Activated T-cell treated with anti-CD3 and anti-CD28 coated beads for 48 hours (primary cell): Measurements from ENCODE around the gene TYR.
"Not testable (repeated sequence)": the region's sequence is repeated elsewhere in the genome, so short reads cannot be mapped to it uniquely, and the experiment has no call there.

ENCODE experiments used
- DNase-seq: peaks from one replicate; pipeline ENCODE4 v3.0.0-alpha.2; 2020; ENCODE audit warnings: low read depth

The TYR gene

DNA sequence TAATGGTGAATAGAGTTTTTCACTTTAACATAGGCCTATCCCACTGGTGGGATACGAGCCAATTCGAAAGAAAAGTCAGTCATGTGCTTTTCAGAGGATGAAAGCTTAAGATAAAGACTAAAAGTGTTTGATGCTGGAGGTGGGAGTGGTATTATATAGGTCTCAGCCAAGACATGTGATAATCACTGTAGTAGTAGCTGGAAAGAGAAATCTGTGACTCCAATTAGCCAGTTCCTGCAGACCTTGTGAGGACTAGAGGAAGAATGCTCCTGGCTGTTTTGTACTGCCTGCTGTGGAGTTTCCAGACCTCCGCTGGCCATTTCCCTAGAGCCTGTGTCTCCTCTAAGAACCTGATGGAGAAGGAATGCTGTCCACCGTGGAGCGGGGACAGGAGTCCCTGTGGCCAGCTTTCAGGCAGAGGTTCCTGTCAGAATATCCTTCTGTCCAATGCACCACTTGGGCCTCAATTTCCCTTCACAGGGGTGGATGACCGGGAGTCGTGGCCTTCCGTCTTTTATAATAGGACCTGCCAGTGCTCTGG lies at the start of gene TYR:
TYR (plus strand) TSS at position 185 of the 541 bp plus-strand sequence; CDS start at position 264, 79 bp downstream.
- DNase-seq, result no peak

DNA sequence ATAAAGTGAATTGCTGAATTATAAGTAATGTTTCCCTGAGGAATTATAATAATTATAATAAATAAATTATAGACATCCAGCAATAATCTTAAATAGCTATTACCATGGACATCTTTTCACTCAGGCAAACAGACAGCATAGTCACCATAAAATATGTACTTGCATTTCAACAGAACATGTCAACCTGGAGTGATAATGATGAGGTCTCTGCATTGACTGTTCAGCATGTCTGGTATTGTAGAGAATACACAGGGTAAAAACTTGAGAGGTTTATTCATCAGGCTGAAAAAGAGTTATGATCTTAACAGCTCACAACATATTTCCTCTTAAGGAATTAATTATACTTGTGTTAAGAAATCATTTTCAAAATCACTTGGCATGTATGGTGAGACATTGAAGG lies 41.1 kb upstream of the TYR start:
- no peak for DNase-seq

- DNase-seq, result no peak
Measured at GRCh38 chr11:89147229-89147628, 30.4 kb upstream of the TYR start.

- no peak for DNase-seq
Measured at GRCh38 chr11:89159974-89160373, 17.7 kb upstream of the TYR start.

DNA sequence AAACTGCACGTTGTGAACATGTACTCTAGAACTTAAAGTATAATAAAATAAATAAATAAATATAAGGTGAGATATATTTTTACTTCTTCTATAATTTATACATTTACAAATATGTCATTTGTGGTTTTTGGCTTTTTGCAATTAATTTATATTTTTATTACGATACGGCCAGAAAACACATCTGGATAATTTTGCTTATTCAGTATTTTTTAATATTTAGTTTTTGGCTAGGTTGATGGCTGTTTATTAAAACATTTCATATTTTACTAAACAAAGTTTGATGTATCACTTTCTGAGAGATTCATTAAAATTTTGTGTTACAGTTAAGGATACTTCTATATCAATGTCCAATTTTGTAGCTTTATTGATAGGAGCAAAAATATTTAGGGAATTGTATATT lies 15.7 kb upstream of the TYR start:
- no peak for DNase-seq

GRCh38 chr11:89163686-89164085 lies 14.0 kb upstream of the TYR start:
- no peak for DNase-seq

DNA sequence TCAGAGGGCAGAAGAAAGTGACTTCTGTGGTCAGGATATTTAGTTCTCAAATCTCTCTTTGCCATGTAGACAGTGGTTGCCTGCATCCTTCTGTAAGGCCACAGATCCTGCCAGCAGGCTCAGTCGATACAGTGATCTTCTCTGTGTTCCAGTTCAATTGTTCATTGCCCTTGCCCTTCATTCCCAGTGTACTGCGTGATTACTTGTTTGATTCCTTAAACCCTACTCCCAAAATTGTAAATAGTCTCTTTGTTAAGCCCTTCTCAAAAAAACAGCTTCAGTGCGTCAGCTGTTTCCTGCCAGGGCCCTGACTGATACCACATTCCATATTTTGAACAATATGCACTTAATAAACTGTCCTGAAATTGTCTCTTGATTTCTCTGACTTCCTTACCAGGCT lies 9.3 kb upstream of the TYR start:
- no peak for DNase-seq

DNA sequence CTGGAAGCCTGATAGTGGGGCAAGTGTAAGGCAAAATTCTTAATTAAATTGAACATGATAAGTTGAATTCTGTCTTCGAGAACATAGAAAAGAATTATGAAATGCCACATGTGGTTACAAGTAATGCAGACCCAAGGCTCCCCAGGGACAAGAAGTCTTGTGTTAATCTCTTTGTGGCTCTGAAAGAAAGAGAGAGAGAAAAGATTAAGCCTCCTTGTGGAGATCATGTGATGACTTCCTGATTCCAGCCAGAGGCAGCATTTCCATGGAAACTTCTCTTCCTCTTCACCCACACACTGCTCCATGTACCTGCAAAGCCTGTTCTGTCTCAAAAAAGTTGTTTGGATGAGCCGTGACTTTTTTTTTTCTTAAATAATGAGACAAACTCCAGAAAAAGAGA lies 1.9 kb upstream of the TYR start:
- no peak for DNase-seq

- no peak for DNase-seq
Measured at GRCh38 chr11:89176938-89177337, 737 bp upstream of the TYR start.

- DNase-seq, result no peak
Measured at GRCh38 chr11:89181111-89181510, 3.4 kb downstream of the TYR start.

DNA sequence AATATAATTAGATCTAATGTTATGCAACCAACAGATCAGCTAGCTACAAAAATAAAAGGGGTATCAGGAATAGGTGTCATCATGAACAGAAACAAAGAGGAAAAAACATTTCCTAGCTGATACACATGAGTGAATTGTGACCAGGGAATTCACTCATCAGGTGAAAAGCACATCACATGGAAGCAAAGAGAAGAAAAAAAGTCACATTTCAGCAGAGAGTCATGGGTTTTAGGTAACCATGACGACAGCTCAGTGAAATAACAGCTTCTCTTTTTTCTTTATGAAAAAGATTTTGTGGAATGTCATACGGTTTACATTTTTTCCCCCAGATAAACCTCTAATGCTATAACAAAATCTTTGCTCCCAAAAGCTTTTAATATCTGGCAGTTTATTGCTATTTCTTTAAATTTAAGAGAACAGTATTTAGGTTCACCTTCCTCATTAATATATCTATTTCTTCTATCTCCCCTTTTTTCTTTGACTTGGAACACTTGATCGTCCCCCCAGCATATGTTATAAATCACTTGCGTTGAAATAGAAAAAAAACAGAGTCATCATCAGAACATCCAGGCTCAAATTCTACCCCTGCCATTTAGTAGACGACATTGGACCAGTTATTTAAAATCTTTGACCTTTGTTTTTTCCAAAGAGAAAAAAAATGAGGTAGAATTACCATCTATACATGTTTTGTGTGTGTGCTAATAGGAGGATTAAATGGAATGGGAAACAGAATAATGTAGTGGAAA lies 5.3 kb downstream of the TYR start:
- DNase-seq, result no peak

DNA sequence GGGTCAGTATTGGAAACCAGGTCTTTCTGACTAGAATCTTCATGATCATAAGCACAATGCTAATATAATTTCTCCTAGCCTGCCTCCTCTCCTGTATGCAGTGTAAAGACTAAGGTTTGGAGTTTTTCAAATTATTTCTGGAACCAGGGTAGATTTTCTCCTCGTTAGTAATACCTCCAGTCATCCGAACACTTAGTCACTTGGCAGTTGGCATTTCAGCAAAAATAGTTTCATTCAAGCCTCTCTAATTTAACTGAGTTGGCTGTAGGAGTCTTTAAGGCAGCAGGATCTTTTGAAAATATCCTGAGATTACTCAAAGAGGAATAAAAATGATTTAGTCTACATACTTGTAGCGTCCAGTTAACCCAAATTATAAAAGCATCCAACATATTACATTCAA lies 6.3 kb downstream of the TYR start:
- DNase-seq, result no peak

- DNase-seq, result no peak
Measured at GRCh38 chr11:89189776-89190175, 12.1 kb downstream of the TYR start.

DNA sequence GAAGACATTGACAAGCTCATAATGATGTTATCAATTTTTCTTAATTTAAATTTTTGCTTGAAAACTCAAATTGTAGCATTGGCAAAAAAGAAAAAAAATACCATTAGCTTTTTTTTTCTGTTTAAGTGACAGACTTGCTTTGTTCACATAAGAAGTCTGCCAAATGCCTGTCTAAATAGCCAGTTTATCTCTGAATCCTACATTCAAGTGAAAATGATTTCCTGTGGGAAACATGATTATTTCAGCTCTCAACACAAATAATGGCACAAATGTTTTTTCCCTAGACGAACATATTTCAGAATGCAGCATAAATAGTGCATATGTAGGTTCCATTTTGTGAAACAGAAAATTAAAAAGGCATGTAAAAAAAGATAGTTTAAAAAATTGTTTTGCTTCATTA lies 23.5 kb downstream of the TYR start:
- DNase-seq, result no peak

- DNase-seq, result no peak
Measured at GRCh38 chr11:89203814-89204213, 26.1 kb downstream of the TYR start.

- no peak for DNase-seq
Measured at GRCh38 chr11:89205378-89205777, 27.7 kb downstream of the TYR start.

DNA sequence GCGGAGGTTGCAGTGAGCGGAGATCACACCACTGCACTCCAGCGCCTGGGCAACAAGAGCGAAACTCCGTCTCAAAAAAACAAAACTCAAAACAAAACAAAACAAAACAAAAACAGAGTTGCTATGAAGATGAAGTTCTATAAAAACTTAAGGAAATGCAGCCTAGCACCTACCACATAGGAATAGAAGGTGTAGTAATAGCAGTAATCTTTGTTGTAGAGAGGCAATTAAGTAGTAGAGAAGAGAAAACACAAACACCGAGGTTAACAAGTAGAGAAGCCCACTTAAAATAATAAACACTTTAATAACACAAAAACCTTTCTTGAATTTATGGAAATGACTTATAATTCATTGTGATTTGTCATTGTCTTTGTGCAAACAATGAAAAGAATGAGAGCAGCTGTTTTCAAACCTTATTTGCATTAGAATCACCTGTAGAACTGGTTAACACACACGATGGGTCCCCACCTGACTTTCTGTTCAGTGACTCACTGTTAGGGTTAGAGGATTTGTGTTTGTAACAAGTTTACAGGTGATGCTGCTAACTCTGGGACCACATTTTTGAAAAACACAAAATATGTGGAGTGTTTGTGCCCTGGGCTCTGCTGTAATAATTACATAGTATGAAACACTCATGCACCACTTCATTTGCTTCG lies 43.1 kb downstream of the TYR start:
- no peak for DNase-seq

GRCh38 chr11:89235083-89235482 lies 57.4 kb downstream of the TYR start:
- DNase-seq, result no peak

- no peak for DNase-seq
Measured at GRCh38 chr11:89235976-89236375, 58.3 kb downstream of the TYR start.

DNA sequence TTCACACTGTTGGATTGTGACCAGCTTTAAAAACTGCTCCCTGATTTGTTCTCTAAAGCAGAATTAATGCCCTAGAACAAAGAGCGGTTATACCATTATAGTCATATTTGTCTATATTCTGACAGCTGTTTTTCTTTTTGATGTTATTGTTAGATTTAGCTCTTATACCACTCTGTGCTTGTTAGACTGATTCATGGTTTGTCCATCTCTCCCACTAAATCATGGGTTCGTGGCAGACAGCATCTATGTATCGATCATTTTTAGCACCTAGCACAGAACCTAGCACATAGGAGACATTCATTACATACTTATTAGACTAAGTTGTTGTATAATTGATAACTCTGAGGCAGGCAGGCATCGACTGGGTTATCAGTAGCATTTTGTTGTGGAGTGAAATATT lies 69.3 kb downstream of the TYR start:
- DNase-seq, result not testable (repeated sequence)

DNA sequence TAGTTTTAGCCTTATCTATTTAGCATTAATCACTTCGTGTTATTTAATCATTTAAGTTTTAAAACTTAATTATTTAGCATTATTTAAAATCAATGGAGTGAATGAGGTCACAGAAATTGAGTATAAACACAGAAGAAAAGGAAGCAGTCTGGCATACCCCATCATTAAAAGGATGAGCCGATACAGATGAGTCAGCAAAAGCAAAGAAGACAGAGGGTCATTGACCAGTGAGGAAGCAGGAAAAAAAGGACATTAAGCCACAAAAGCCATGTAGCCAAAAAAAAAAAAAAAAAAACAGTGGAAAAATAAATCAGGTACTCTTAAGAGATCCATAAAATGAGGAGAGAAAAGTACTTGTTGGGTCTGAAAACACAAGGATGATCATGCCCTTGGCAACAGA lies 71.5 kb downstream of the TYR start:
- DNase-seq, result no peak

DNA sequence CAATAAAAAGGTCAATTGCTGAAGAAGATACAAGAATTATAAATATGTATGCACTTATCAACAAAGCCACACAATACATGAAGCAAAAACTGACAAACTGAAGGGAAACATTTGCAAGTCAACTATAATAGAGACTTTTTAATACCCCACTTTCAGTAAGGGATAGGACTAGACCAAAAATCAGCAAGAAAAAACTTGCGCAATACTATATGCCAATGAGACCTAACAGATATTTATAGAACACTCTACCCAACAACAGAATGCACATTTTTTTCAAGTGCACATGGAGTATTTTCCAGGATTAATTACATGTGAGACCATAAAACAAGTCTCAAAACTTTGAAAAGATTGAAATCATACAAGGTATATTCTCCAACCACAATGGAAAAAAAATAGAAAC lies 83.8 kb downstream of the TYR start:
- not testable (repeated sequence) for DNase-seq

- DNase-seq, result no peak
Measured at GRCh38 chr11:89267660-89268302, 90.1 kb downstream of the TYR start.
